Fibroblast of skin of left biceps (primary cell): ENCODE data around the gene SLC41A3.

ENCODE experiments used
- DNase-seq, 2 experiments: peaks; one replicate each; pipeline ENCODE4 v3.0.0-alpha.2; 2013; ENCODE audit warnings: low read depth in 2 of 2

SLC41A3 gene

GRCh38 chr3:126026761-126027160 lies 57.2 kb downstream of the SLC41A3 start:
- DNase-seq = no peak

GRCh38 chr3:126026277-126026751 lies 57.6 kb downstream of the SLC41A3 start:
- DNase-seq = no peak

GRCh38 chr3:126025862-126026261 lies 58.1 kb downstream of the SLC41A3 start:
- no peak for DNase-seq

GRCh38 chr3:126025116-126025729 lies 58.7 kb downstream of the SLC41A3 start:
- no peak for DNase-seq

GRCh38 chr3:126024049-126024854 lies 59.7 kb downstream of the SLC41A3 start:
- no peak for DNase-seq

- DNase-seq = no peak
Measured at GRCh38 chr3:126023390-126023789, 60.5 kb downstream of the SLC41A3 start.

GRCh38 chr3:126022741-126023359 lies 61.1 kb downstream of the SLC41A3 start:
- no peak for DNase-seq

- no peak for DNase-seq
Measured at GRCh38 chr3:126021702-126022101, 62.2 kb downstream of the SLC41A3 start.

GRCh38 chr3:126021224-126021623 lies 62.7 kb downstream of the SLC41A3 start:
- DNase-seq = no peak

GRCh38 chr3:126019683-126020082 lies 64.2 kb downstream of the SLC41A3 start:
- DNase-seq = no peak

GRCh38 chr3:126018995-126019394 lies 64.9 kb downstream of the SLC41A3 start:
- no peak for DNase-seq

- no peak for DNase-seq
Measured at GRCh38 chr3:126018545-126018944, 65.4 kb downstream of the SLC41A3 start.

- no peak for DNase-seq
Measured at GRCh38 chr3:126017362-126017761, 66.6 kb downstream of the SLC41A3 start.

- DNase-seq = no peak
Measured at GRCh38 chr3:126016616-126017015, 67.3 kb downstream of the SLC41A3 start.

GRCh38 chr3:126015075-126015474 lies 68.8 kb downstream of the SLC41A3 start:
- DNase-seq = no peak

GRCh38 chr3:126014252-126014651 lies 69.7 kb downstream of the SLC41A3 start:
- peak; percentile 9 to 11 for DNase-seq

- no peak for DNase-seq
Measured at GRCh38 chr3:126013751-126014156, 70.2 kb downstream of the SLC41A3 start.

GRCh38 chr3:126009181-126009580 lies 74.7 kb downstream of the SLC41A3 start:
- DNase-seq = no peak

- DNase-seq = no peak
Measured at GRCh38 chr3:126008219-126008618, 75.7 kb downstream of the SLC41A3 start.

GRCh38 chr3:126005951-126006350 lies 78.0 kb downstream of the SLC41A3 start:
- DNase-seq = peak; percentile 19 to 23

GRCh38 chr3:126004692-126005091 lies 79.2 kb downstream of the SLC41A3 start:
- DNase-seq = no peak

GRCh38 chr3:126004217-126004616 lies 79.7 kb downstream of the SLC41A3 start:
- no peak for DNase-seq
